Measurements from ENCODE around the gene ZNF512. TPM values are rescaled to one million over a fixed set of nuclear protein-coding genes. Genes with fewer than 3 reads are reported as not detected.
"Not testable (repeated sequence)": the region's sequence is repeated elsewhere in the genome, so short reads cannot be mapped to it uniquely, and the experiment has no call there.

ZNF512 gene
- total RNA-seq, 1 donor from 2014 or later, result 20.8 TPM

DNA sequence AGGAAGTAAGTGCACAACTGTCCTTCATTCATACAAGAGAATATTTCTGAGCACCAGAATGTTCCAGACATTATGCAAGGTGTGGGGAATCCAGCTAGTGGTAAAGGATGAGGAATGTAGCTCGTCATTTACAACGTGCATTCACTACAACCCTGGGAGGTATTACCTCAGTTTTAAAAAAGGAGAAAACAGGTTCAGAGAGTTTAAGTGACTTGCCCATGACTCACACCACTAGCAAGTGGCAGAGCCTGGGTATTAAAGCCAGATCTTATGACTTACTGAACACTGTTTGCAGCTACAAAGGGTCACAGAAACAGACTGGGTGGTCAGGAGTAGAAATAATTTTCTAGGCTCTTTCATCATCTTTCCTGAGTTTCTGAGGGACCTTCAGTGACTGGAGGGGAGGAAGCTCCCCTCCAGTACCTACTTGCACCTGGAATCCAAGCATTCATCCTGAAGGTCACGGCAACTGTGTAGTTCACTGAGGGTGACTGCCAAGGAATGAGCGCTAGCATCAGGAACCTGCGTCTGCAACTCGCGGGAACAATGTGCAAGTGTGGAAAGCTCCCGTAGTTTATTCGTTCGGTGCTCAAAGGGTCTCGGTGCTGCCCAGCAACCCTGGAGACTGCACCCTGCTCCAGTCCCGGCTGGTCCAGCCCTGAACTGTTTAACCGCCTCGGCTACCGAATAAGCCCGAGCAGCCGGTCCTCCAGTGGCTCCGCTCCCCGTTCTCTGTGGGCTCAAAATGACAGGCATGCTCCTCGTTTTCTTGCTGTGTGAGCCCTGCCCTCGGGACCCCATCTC is 45.3 kb downstream of the ZNF512 start:
- ATAC-seq (peak; percentile 66), DNase-seq (peak; percentile 28)
- intact Hi-C loops (cut with micrococcal nuclease), result no loop called here

DNA sequence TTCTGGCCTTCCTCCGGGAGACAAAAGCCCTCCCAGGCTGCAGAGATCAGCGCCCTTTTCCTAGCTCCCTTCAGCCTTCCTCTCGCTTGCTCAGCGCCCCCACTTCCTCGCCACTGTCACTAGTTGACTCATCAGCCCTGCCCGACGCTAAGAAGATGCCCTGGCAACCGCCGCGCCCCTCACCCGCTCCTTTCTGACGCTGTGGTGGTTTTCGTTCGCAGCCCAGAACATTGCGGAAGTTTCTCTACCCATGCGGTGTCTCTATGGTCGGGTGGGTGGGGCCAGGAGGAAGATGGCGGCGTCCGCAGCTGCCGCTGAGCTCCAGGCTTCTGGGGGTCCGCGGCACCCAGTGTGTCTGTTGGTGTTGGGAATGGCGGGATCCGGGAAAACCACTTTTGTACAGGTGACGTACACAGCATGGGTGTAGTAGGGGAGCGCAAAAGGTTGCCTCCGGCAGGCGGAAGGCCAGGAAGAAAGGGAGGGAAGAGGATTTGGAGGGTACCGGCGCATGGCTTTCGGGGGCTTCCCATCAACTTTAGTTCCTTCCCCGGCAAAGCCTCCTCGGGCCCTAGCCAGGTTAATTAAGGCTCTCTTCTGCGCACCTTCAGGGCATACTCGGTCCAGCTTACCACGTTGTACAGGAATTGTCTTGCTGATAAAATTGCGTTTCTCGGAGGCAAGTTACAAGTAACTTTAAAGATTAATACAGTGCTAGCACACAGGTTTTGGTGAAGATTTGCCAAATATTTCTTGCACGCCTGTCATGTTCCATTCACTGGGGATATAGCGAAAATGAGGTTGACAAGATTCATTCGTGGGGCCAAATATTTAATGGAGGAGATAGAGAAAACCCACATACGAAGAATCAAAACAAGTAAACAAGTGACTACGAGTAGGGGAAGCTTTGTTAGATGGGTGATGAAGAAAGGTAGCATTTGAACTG is 46.2 kb downstream of the ZNF512 start, which contains the start of the genes CCDC121 and GPN1:
TSS of gene CCDC121 (minus strand) at position 246 of the 943 bp plus-strand sequence. CDS start 1,213 bp downstream, outside the sequence.
TSS of gene GPN1 (plus strand) at position 284 of the 943 bp plus-strand sequence. CDS start at position 293, 9 bp downstream.
- ATAC-seq, result peak; percentile 98
- peak; percentile 86 for DNase-seq
- intact Hi-C loops (cut with micrococcal nuclease), result no loop called here

DNA sequence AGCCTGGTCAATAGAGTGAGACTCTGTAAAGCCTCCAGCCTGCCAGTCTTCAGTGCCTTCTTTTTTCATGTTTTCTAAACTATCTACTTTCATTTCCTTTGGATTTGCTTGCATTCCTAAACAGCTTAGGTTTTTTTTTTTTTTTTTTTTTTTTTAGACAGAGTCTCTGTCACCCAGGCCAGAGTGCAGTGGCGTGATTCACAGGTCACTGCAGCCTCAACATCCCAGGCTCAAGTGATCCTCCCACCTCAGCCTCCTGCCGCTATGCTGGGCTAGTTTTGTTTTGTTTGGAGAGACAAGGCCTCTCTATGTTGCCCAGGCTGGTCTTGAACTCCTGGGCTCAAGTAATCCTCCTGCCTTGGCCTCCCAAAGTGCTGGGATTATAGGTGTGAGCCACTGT is 47.4 kb downstream of the ZNF512 start:
- DNase-seq; ATAC-seq; intact Hi-C loops (cut with micrococcal nuclease): not testable (repeated sequence)

DNA sequence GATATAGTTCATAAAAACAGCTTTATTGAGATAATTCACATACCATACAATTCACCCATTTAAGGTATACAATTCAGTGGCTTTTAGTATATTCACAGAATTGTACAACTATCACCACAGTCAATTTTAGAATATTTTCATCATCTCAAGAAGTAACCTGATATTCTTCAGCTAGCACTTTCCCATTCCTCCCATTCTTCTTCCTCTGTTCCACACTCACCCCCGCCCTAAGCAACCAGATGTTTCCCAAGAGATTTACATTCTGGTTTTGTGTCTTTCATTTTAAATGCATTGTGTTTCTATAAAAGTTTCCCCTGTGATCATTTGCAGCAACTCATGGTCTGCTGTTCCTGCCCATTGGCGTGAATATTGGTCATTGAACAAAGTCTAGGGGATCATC is 51.4 kb downstream of the ZNF512 start:
- intact Hi-C loops (cut with micrococcal nuclease), result no loop called here
- no peak for ATAC-seq

DNA sequence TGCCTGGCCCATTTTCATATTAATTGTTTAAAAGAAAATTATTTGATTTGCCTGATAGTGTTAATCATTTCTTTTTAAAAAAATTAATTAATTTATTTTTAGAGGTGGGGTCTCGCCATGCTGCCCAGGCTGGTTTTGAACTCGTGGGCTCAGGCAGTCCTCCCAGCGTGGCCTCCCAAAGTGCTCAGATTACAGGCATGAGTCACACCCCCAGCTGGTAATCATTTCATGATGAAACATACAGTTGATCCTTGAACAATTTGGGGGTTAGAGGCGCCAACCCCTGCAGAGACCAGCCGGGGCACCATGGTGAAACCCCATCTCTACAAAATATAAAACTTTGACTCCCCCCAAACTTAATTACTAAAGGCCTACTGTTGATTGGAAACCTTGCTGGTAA is 53.9 kb downstream of the ZNF512 start:
- DNase-seq (no peak), ATAC-seq (no peak)
- intact Hi-C loops (cut with micrococcal nuclease), result no loop called here

More for the DNA sequence above, 51.4 kb downstream of the ZNF512 start:
- no peak for DNase-seq

DNA sequence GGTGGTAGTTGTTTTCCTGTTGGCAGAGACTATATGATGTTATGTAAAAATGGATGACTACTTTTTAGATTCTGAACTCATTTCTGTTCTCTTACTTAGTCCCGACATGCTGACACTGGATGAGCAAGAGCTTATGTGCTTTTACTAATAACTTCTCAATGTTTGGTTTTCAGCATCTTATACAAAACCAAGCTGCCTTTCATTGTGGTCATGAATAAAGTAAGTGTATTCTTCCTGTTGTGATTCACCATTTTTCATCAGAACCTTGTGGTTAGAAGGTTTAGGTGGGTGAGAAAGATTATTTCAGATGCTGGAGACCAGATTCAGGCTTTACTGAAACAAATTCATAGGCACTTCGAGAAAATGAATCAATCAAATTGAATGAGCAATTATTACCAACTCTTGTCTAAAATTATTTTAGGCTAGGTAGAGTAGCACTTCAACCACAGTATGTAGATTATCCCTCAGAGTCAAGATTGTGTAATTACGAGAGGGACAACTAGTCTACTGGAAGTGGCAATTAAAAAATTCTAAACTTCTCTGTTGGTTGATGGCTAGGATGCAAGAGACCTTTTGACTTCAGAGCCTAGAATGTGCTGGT is 55.3 kb downstream of the ZNF512 start:
- DNase-seq, result no peak
- intact Hi-C loops (cut with micrococcal nuclease), result no loop called here
- no peak for ATAC-seq

DNA sequence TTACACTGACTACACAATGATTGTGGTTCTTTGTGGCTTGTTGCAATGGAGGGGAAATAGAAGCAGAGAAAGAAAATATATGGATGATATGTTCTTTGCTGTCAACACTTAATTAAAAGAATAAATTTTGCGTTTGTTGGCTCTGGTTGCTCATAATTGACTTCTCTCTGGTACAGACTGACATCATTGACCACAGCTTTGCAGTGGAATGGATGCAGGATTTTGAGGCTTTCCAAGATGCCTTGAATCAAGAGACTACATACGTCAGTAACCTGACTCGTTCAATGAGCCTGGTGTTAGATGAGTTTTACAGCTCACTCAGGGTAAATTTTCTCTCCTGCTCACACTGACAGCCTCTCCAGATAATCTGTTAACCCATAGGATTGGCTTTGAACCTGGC is 55.9 kb downstream of the ZNF512 start:
- intact Hi-C loops (cut with micrococcal nuclease), result no loop called here
- ATAC-seq (no peak), DNase-seq (no peak)

DNA sequence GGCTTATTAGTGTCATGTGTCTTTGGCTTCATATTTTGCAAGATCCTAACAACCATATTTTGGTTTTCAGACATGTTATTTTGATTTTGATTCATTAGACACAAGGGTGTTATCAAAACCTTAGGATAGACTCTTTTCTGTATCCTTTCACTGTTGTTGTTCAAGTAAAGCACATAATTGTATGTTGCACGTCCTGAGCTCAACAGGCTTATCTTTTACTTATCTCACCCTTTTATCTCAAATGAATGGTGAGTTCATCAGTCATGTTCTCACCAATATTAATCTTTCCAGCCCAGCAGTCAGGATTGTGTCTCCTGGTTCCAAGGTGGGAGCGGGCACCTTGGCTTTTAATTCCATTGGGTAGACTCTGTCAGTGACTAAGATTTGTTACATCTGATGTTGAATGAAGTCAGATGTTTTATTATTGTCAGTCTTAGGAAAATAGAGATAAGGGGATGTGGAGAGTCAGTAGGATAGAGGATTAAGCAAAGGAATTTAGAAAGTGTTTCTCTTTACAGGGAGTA is 57.9 kb downstream of the ZNF512 start:
- intact Hi-C loops (cut with micrococcal nuclease), result no loop called here
- ATAC-seq (no peak), DNase-seq (no peak)

DNA sequence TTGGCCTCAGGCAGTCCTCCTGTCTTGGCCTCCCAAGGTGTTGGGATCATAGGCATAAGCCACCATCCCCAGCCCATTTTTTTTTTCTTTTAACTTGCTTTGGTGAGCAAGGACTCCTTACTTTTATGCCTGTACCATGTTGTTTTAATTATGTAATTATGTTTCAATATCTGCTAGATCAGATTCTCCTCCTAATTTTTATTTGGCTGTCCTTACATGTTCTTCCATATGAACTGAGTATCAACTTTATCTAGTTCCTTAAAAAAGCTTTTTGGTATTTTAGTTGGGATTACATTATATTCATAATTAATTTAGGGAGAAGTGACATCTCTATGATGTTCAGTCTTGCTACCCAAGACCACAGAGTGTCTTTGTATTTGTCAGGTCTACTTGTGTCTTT is 62.4 kb downstream of the ZNF512 start:
- intact Hi-C loops (cut with micrococcal nuclease), result no loop called here
- no peak for ATAC-seq
- no peak for DNase-seq

DNA sequence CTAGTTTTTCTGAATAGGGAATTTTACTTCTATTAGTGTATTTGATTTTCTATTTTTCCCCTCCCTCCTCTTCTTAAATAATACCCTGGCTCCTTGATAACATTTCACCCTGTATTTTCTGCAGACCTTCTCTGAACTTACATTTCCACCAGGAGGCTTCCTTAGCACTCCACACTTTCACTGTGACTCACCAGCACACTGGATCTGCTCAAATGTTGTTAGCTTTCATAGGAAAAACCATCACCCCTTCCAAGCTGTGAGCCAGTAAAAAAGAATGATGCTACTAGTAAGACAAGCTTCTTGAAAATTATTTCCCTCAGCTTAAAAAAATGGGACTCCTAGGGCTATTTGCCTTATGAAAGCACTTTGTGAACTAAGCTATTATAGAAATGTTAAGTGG is 64.4 kb downstream of the ZNF512 start:
- no peak for ATAC-seq
- intact Hi-C loops (cut with micrococcal nuclease), result no loop called here
- no peak for DNase-seq

DNA sequence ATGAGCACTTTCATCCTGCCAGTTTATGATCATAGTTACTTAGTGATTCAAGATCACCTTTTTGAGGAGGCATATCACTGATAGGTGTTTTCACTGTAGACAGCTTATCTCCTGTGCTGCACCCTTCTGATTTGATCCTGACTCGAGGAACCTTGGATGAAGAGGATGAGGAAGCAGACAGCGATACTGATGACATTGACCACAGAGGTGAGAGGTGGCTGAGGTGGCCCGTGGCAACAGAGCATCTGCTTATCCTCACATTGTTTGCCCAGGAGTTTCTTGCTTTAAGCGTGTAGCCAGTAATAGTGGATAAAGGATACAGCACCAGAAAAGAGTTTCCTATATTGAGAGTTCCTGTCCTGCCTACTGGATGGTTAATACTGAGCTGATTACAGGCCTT is 64.9 kb downstream of the ZNF512 start:
- intact Hi-C loops (cut with micrococcal nuclease), result no loop called here
- ATAC-seq, result no peak
- no peak for DNase-seq

DNA sequence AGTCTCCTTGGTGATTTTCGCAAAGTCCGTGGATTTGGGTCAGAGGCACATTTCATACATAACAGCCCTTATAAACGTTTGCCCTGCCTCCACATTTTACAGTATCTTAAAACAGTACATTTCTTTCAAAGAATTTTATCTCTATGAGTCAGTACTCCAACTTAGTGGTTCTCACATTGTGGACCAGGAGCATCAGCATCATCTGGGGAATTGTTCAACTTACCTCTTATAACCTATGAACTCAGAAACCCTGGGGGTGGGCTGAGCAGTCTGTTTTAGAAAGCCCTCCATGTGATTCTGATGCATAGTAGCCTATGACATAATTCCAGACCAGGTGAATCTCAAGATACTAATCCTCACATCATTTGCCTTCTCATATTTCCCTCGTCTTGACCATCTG is 68.2 kb downstream of the ZNF512 start:
- intact Hi-C loops (cut with micrococcal nuclease), result no loop called here
- no peak for ATAC-seq
- DNase-seq, result no peak

DNA sequence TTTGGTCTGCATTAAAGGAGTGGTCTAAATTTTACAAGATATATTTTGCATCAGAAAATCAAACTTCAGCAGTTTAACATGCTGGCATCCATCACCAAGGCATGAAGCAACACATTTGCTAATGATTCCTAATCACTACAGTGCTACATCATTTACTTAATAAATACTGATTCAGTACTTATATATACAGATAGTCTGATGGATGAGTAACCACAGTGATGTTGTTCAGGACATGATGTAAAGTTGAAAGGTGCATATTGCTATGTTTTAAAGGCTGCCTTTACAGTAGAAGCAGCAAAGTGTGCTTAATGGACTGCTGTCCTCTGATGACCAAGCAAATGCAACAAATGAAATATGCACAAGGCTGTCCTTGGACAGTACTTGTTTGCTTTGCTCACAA is 69.5 kb downstream of the ZNF512 start:
- ATAC-seq, result no peak
- intact Hi-C loops (cut with micrococcal nuclease), result no loop called here
- no peak for DNase-seq

DNA sequence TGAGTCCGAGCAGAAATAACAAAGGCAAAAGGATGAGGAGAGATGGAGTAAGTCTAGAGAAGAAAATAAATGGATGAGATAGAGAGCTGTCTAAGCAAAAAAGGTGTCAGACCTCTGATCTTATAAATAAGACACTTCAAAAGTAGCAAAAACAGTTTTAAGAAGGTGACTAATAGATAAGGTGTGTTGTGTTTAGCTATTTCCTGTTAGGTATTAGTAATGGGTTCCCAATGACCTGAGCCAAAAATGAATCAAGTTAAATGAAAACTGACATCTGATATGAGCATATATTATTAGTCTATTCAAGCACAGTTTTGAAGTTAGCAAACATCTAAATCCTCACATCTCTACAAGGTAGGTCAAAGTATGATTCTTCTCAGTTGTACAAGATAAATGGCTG is 69.9 kb downstream of the ZNF512 start:
- intact Hi-C loops (cut with micrococcal nuclease), result no loop called here
- DNase-seq, result no peak
- no peak for ATAC-seq

DNA sequence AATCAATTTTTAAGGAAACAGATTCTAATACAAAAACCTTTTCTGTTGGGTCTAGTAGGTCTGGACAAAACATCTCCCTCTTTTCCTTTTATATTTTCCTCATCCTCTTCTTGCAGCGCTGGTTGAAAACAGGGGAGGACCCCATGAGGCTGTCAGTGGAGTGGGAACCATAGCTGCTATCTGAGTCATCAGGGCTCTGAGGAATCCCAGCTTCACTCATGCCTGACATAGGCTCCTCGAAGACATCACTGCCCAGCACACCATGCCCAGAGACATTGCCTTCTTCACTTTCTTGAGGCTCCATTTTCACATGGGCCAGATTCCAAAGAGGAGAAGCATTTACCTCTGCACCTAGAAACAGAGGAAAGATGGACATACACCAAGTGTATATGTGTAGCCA is 70.6 kb downstream of the ZNF512 start:
- ATAC-seq, result no peak
- no peak for DNase-seq
- intact Hi-C loops (cut with micrococcal nuclease), result no loop called here

DNA sequence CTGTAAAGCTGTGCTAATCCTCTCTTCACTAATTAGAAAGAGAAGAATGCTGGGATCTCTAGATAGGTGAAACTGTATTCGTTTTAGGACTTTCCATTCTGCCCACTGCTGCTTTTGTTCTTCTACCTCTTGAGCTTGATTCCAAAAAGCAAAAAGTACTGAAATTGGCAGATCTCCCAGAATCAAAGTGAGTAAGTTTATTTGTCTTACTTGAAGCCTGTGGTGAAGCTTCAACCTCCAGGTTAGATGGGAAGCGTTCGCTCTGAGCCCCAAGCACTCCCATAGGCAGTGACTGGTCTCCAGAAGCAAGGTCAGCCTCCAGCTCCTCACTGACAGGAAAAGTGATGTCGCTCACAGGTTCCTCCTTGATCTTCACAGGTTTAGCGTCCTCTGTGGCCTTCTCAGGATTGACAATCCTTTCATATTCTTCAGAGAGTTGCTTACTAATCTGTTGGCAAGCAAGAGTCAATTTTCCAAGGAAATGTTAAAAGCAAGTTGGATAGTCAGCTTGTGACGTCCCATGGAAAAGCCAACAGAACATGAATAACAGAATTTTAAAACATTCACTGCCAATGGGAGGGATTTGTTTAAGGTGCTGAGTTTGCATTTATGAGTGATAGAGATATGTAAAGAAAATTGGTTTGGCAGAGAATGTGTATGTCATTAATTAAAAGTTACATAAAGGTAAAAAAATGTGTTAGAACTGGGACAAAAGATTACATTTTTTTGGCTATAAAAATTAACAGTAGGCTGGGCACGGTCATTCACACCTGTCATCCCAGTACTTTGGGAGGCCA is 72.5 kb downstream of the ZNF512 start:
- DNase-seq (no peak), ATAC-seq (no peak)
- intact Hi-C loops (cut with micrococcal nuclease), result no loop called here

DNA sequence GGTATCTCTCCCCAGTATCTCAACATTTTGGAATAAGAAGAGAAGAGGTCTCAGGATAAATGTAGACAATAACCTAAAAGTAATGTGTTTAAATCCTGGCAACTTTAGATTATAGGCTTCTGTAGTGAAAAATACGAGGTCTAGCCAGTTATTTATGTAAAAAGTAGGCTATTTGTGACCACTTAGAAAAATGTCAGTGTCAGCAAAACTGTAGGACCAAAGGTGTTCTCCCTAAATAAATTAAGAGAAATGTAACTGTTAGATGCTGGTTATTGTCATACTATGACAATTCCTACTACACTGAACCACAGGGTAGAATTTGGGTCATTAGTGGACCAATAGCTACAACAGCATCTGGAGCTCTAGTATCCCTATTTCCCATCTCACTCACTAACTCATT is 78.5 kb downstream of the ZNF512 start:
- intact Hi-C loops (cut with micrococcal nuclease), result no loop called here
- no peak for DNase-seq
- no peak for ATAC-seq

DNA sequence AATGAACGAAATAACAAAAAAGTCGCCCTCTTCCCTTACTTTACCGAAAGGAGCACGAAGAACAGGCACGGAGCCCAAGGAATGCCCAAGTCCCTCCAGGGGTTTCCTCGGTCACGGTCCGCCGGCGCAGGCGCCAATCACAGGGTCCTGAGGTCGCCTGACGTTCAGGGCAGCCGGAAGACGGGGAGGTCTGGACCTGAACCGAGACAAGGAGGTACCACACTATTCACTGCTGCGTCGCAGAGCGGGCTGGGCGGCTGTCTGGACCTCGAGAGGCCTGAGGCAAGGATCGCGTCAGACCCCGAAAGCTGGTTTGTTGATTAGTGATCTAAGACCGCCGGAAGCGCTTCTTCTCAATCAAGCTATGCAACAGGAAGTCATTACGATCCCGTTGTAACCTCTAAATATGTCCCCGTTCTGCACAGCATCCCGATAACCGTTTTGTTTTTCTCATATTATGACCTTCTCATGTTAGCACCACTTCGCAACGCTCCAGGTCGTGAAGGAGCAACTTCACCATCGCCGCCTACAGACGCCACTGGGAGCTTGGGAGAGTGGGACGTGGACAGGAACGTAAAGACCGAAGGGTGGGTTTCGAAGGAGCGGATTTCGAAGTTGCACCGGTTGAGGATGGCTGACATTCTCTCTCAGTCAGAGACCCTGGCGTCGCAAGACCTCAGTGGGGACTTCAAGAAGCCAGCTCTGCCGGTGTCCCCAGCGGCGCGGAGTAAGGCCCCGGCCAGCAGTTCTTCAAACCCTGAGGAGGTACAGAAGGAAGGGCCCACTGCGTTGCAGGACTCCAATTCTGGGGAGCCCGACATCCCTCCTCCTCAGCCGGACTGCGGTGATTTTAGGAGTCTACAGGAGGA is 80.7 kb downstream of the ZNF512 start, which contains the start of the genes SLC4A1AP and SUPT7L:
TSS of gene SLC4A1AP (plus strand) at position 605 of the 869 bp plus-strand sequence. CDS start at position 631, 26 bp downstream.
TSS of gene SUPT7L (minus strand) at position 330 of the 869 bp plus-strand sequence. CDS start 1,422 bp downstream, outside the sequence.
- peak; percentile 91 for ATAC-seq
- DNase-seq, result peak; percentile 81
- intact Hi-C loops (cut with micrococcal nuclease), result no loop called here

All from left ventricle myocardium superior (tissue), 1 donor.